Bone marrow (tissue), 2 donors: ENCODE data around the gene KATNB1.

Experiments used
- DNase-seq, 2 donors: peaks; one replicate each; lab custom pipeline; 2025; lab: John Stamatoyannopoulos, UW

Gene KATNB1

GRCh38 chr16:57735755-57736418 lies at the start of gene KATNB1:
TSS of gene KATNB1 (plus strand) at chr16:57735770. CDS start at chr16:57737244, 1,474 bp downstream.
- no peak for DNase-seq

- DNase-seq: no peak
These were observed 49.0 kb upstream of the KATNB1 start for GRCh38 chr16:57686577-57686976.

DNA sequence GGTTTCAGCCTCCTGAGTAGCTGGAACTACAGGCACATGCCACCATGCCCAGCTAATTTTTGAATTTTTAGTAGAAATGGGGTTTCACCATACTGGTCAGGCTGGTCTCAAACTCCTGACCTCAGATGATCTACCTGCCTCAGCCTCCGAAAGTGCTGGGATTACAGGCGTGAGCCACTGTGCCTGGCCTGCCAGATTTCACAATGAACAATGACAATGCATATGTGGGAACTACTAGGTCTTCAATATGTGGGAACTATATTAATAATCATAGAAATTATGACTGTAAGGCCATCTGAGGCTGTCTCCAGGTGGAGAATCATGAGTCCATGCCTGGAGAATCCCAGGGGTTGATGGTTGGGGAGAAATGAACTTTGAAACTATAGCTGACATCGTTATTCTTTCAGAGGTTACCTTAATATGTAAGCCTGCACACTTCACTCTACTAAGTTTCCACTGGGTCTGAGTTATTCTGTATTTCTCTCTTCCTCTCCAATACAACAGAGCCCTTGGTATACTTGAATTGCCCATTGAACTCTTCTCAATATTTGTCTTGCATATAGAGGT lies 48.1 kb upstream of the KATNB1 start:
- no peak for DNase-seq

DNA sequence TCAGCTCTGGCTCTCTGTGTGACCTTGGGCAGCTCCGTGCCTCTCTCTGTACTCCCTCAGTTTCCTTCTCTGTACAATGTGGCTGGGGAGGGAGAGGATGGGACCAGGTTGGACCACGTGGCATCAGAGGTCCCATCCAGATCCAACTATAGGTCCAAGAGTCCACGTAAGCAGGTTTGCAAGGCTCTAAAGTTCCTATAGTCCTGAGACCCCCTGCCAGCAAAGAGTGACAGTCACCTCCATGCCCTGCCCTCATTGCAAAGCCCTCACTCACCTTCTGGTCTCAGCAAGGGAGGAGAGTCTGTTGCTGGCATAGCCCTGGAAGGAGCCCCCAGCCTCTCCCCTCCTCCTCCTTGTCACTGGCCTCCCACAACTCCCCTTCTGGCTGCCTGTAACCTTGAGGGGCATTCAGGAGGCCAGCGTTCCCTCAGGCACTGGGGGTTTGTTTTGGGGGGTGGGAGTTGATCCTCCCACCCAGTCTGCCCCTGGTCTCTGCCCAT lies 47.0 kb upstream of the KATNB1 start:
- no peak for DNase-seq

GRCh38 chr16:57688987-57689761 lies 46.4 kb upstream of the KATNB1 start:
- DNase-seq: no peak

- peak; percentile 25 to 96 for DNase-seq
These were observed 45.6 kb upstream of the KATNB1 start for GRCh38 chr16:57689762-57690558.

DNA sequence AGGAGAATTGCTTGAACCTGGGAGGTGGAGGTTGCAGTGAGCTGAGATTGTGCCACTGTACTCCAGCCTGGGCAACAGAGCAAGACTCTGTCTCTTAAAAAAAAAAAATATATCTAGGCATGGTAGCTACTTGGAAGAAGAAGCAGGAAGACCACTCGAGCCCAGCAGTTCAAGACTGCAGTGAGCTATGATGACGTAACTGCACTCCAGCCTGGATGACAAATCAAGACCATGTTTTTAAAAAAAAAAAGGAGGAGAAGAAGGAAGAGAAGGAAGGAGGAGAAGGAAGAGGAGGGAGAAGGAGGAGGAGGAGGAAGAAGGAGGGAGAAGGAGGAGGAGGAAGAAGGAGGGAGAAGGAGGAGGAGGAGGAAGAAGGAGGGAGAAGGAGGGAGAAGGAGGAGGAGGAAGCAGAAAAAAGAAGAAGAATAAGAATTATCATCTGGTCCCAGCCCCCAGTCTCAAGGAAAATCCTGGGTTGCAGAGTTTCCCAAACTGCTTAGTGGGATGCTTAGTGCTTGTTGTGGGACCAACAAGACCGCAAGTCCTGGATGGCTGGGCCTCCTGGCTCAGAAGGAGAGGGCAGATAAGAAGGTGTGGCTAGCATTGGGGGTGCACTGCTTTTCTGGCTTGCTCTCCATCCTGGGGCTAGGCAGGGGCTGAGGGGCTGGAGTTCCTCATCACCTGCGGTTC lies 44.6 kb upstream of the KATNB1 start:
- DNase-seq: no peak

DNA sequence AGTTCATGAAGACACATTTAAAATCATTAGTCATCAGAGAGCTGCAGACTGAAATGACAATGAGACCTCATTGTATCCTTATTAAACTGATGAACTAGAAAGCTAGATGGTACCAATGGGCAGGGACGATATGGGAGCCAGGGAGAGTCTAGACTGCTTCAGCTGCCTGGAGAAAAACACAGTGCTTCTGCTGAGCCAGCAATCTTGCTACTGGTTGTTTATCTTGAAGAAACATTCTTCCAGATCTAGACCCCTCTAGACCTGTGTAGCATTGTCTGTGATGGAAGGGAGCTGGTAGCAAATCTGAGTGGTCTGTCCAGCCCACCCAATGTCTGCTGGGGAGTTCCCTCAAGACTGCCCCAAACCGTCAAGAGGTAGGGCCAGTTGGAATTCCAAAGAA lies 42.9 kb upstream of the KATNB1 start:
- no peak for DNase-seq

- no peak for DNase-seq
These were observed 42.0 kb upstream of the KATNB1 start for GRCh38 chr16:57693550-57693949.

DNA sequence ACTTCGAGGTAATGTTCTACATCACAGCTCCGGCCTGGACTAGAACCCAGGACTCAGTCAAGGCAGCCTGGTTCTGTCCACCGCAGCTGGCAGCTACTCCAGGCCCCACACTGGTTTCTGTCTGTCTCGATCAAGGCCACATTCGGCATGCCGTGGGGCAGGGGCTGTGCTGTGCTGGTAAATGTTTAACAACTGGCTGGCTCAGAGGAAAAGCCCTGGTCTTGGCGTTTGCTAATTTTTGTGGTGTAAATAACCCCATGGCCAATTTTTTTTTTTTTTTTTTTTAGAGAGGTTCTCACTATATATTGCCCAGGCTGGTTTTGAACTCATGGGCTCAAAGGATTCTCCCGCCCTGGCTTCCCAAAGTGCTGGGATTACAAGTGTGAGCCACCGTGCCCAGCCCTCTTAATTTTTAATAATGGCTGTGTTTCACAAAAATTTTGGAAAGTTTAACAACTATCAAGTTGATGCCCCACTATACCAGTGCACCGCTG lies 41.3 kb upstream of the KATNB1 start:
- DNase-seq: no peak

- DNase-seq: peak; percentile 43 to 91
These were observed 40.6 kb upstream of the KATNB1 start, which contains the start of gene DRC7 for GRCh38 chr16:57694725-57695679. TSS of gene DRC7 (plus strand) at chr16:57694806. CDS start at chr16:57697950, 3,144 bp downstream.

DNA sequence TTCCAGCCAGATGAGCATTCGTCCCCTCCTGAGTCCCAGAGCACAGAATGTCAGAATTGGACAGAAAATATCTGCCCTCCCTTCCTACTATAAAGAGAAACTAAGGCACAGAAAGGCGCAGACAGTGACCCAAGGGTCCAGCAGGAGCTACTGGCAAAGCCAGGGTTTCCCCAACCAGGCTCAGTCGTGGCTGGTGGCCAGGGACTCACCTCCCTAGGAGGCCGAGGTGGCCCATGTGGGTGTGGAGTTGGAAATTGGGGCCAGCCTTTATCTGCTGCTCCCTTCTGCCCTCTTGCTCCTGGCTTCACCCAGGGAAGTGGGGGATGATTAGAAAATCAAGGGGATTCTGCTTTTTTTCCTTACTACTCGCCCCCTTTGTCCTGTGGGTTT lies 39.9 kb upstream of the KATNB1 start:
- no peak for DNase-seq

DNA sequence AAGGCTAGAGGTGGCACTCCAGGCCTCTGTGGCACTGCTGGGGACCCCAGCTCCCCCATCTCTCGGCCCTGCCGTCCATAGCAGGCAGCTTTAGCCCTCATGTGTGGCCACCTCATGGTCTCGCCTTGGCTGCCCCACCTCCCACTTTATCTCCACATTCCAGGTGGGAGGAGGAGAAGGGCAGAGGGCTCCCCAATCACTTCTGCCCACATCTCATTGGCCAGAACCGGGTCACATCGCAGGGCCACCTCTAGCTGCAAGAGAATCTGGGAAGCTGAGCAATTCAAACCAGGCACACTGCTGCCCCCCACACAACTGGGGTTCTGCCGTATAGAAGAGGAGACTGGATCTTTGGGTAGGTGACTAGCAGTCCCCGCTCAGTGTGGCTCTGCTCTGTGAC lies 39.3 kb upstream of the KATNB1 start:
- no peak for DNase-seq

GRCh38 chr16:57697896-57698537 lies 37.6 kb upstream of the KATNB1 start:
- DNase-seq: no peak

- no peak for DNase-seq
These were observed 36.7 kb upstream of the KATNB1 start for GRCh38 chr16:57698812-57699405.

DNA sequence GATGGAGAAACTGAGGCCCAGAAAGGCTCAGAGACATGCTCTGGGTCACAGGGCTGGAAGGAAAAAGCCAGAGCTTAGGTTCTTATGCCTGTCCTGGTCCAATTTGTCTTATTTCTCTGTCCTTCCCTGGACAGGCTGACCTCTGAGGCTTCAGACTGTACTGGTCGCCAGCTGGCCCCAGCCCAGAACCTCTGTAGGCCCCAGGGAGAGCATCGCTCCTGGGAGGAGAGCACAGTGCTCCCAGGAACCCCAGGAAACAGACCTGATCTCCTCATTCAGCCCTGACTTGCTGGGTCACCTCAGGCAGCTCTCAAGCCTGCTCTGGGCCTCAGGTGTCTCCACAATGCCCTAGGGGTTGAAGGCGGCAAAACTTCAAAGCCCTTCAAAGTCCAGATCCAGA lies 36.1 kb upstream of the KATNB1 start:
- DNase-seq: no peak

GRCh38 chr16:57699899-57700298 lies 35.7 kb upstream of the KATNB1 start:
- DNase-seq: no peak

DNA sequence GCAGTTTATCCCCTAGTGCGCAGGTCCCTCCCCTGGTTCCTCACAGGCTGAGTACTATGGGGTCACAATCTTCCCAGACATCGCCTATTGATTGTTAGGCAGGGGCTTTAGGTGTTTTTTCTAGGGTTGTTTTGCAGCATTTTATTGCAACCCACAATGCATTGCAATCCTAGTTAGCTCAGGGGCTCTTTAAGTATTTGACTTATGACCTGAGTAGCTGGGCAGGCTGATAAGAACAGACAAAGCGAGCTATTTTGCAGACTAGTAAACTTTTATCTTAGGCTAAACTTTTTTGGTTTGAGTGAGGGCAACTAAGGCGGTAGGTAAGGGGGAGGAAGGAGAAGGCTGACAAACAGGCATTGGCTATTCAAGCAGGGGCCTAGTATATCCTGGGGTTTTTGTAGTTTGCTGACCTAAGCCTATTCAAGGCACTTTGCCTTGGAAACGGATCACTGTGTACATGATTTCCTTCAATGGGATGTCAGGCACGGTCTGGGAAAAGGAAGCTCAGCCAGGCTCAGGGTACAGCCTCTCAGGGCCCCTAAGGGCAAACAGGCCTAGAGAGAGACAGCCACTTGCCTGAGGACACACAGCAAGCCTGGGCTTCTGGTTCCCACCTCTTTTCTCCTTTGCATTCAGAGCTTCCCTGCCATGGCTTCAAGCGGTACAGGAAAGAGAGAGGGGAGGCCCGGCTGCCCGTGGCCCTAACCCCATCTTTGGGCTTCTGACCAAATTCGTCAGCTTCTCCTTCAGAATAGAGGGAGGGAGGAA lies 34.6 kb upstream of the KATNB1 start:
- no peak for DNase-seq
